ENCODE data around the gene LTBR. TPM values are rescaled to one million over a fixed set of nuclear protein-coding genes. Genes with fewer than 3 reads are reported as not detected.
"Not testable (repeated sequence)": the region's sequence is repeated elsewhere in the genome, so short reads cannot be mapped to it uniquely, and the experiment has no call there.

LTBR gene
- total RNA-seq, 1 experiment from 2014 or later: 16.5 TPM

- Histone ChIP-seq H3K27me3 (no peaks in the 10 kb centered on the region), H3K9me3 (replicated peaks) (no peaks in the 10 kb centered on the region), H3K4me1 (peaks cover 13% of the 10 kb centered on the region), H3K27ac (peak overlapping the region; percentile 71), H3K4me3 (peak overlapping the region; percentile 93), H3K36me3 (no peaks in the 10 kb centered on the region)
- no peak for DNase-seq
These were observed 41.6 kb upstream of the LTBR start for GRCh38 chr12:6342140-6342889.

GRCh38 chr12:6343518-6343917 lies 40.4 kb upstream of the LTBR start:
- H3K27ac ChIP-seq: no peak overlapping the region
- peaks cover 9% of the 10 kb centered on the region for H3K4me1 ChIP-seq

GRCh38 chr12:6344101-6344660 lies 39.8 kb upstream of the LTBR start:
- not testable (repeated sequence) for H3K27ac ChIP-seq; H3K4me1 ChIP-seq; H3K36me3 ChIP-seq; H3K27me3 ChIP-seq; H3K9me3 ChIP-seq (replicated peaks); H3K4me3 ChIP-seq; DNase-seq

More at GRCh38 chr12:6343518-6343917, 40.4 kb upstream of the LTBR start:
- H3K36me3 ChIP-seq: no peaks in the 10 kb centered on the region
- no peak overlapping the region for H3K4me3 ChIP-seq
- H3K27me3 ChIP-seq: no peaks in the 10 kb centered on the region
- H3K9me3 ChIP-seq (replicated peaks): no peaks in the 10 kb centered on the region
- DNase-seq: peak; percentile 46 to 62

- no peak overlapping the region for H3K27ac ChIP-seq
- no peaks in the 10 kb centered on the region for H3K36me3 ChIP-seq
- no peaks in the 10 kb centered on the region for H3K9me3 ChIP-seq (replicated peaks)
- no peaks in the 10 kb centered on the region for H3K27me3 ChIP-seq
- no peak for DNase-seq
- H3K4me1 ChIP-seq: peaks cover 9% of the 10 kb centered on the region
- H3K4me3 ChIP-seq: no peak overlapping the region
These were observed 38.5 kb upstream of the LTBR start for GRCh38 chr12:6345319-6346091.

- Histone ChIP-seq H3K36me3 (no peaks in the 10 kb centered on the region), H3K4me1 (peaks cover 9% of the 10 kb centered on the region), H3K27ac (no peak overlapping the region), H3K27me3 (no peaks in the 10 kb centered on the region), H3K4me3 (no peak overlapping the region), H3K9me3 (replicated peaks) (no peaks in the 10 kb centered on the region)
- no peak for DNase-seq
These were observed 37.6 kb upstream of the LTBR start for GRCh38 chr12:6346235-6346832.

- DNase-seq: no peak
- no peak overlapping the region for H3K27ac ChIP-seq
These were observed 37.0 kb upstream of the LTBR start for GRCh38 chr12:6346942-6347341.

GRCh38 chr12:6347367-6348338 lies 36.3 kb upstream of the LTBR start:
- H3K27me3 ChIP-seq: no peaks in the 10 kb centered on the region
- DNase-seq: no peak
- no peak overlapping the region for H3K27ac ChIP-seq
- H3K9me3 ChIP-seq (replicated peaks): no peaks in the 10 kb centered on the region
- no peaks in the 10 kb centered on the region for H3K36me3 ChIP-seq
- H3K4me3 ChIP-seq: no peak overlapping the region
- peaks cover 11% of the 10 kb centered on the region for H3K4me1 ChIP-seq

More at GRCh38 chr12:6346942-6347341, 37.0 kb upstream of the LTBR start:
- no peaks in the 10 kb centered on the region for H3K9me3 ChIP-seq (replicated peaks)
- no peaks in the 10 kb centered on the region for H3K36me3 ChIP-seq
- no peak overlapping the region for H3K4me3 ChIP-seq
- peaks cover 9% of the 10 kb centered on the region for H3K4me1 ChIP-seq
- no peaks in the 10 kb centered on the region for H3K27me3 ChIP-seq

GRCh38 chr12:6351622-6352021 lies 32.3 kb upstream of the LTBR start:
- Histone ChIP-seq H3K36me3 (no peaks in the 10 kb centered on the region), H3K27ac (no peak overlapping the region), H3K4me3 (no peak overlapping the region), H3K9me3 (replicated peaks) (no peaks in the 10 kb centered on the region), H3K4me1 (peaks cover 4% of the 10 kb centered on the region; the same call in 1 of the 2 replicates), H3K27me3 (no peaks in the 10 kb centered on the region)
- DNase-seq: no peak

- no peaks in the 10 kb centered on the region for H3K36me3 ChIP-seq
- H3K9me3 ChIP-seq (replicated peaks): no peaks in the 10 kb centered on the region
- H3K4me1 ChIP-seq: peaks cover 4% of the 10 kb centered on the region; the same call in 1 of the 2 replicates
- H3K27me3 ChIP-seq: no peaks in the 10 kb centered on the region
- no peak overlapping the region for H3K4me3 ChIP-seq
- DNase-seq: no peak
- H3K27ac ChIP-seq: no peak overlapping the region
These were observed 31.5 kb upstream of the LTBR start for GRCh38 chr12:6352193-6353173.

- peaks cover 4% of the 10 kb centered on the region; the same call in 1 of the 2 replicates for H3K4me1 ChIP-seq
- H3K27ac ChIP-seq: no peak overlapping the region
- DNase-seq: no peak
- H3K4me3 ChIP-seq: no peak overlapping the region
- peaks cover 6% of the 10 kb centered on the region; the same call in 1 of the 2 replicates for H3K27me3 ChIP-seq
- H3K9me3 ChIP-seq (replicated peaks): 0 out of 2 replicates have a peak, but pooled peaks cover 4% of the 10 kb centered on the region
- H3K36me3 ChIP-seq: no peaks in the 10 kb centered on the region
These were observed 29.2 kb upstream of the LTBR start for GRCh38 chr12:6354495-6355393.

GRCh38 chr12:6355491-6356373 lies 28.2 kb upstream of the LTBR start:
- no peak for DNase-seq
- Histone ChIP-seq H3K27ac (no peak overlapping the region), H3K4me3 (no peak overlapping the region), H3K27me3 (peaks cover 6% of the 10 kb centered on the region; the same call in 1 of the 2 replicates), H3K36me3 (no peaks in the 10 kb centered on the region), H3K4me1 (peaks cover 4% of the 10 kb centered on the region; the same call in 1 of the 2 replicates), H3K9me3 (replicated peaks) (0 out of 2 replicates have a peak, but pooled peaks cover 4% of the 10 kb centered on the region)

Measured in SJCRH30 (cell line).